HL-60 (cell line): ENCODE results near the gene FGF22.

Source experiments
- DNase-seq, 2 experiments: peaks; one replicate each; pipeline ENCODE4 v3.0.0-alpha.2; 2010 to 2020; ENCODE audit warnings: low read depth in 1 of 2, low spot score in 1 of 2
- H3K27ac ChIP-seq: fragments of 250-450 bp; sonication (Bioruptor Pico); replicated peaks from 2 replicates; pipeline ENCODE4 v1.5.1; 2020; ENCODE audit warnings: mild to moderate bottlenecking, moderate library complexity
- H3K27me3 ChIP-seq: fragments of 250-450 bp; sonication (Bioruptor Pico); 2 replicates; pipeline ENCODE4 v1.5.1; 2021; ENCODE audit warnings: mild to moderate bottlenecking, moderate library complexity; ENCODE audit not compliant: insufficient read depth, poor library complexity, severe bottlenecking
- H3K4me3 ChIP-seq: replicated peaks from 2 replicates; pipeline ENCODE4 v1.5.1; 2011; ENCODE audit warnings: mild to moderate bottlenecking, control low read depth, low read length; ENCODE audit not compliant: insufficient read depth
- GABPA ChIP-seq: IDR thresholded peaks from 2 replicates; pipeline ENCODE4 v1.6.1; 2012; ENCODE audit warnings: low read depth
- POLR2AphosphoS5 ChIP-seq: IDR thresholded peaks from 2 replicates; pipeline ENCODE4 v1.6.1; 2012; ENCODE audit warnings: low read depth
- SPI1 ChIP-seq: IDR thresholded peaks from 2 replicates; pipeline ENCODE4 v1.6.1; 2012; ENCODE audit warnings: low read depth, mild to moderate bottlenecking, borderline replicate concordance
- TF ChIP-seq, protein P1 (sequence below): IDR thresholded peaks from one replicate; pipeline ENCODE4 v1.5.1; 2011; ENCODE audit warnings: low read length, control low read depth, inconsistent platforms; ENCODE audit not compliant: insufficient read depth
- TF ChIP-seq, protein P2 (sequence below): IDR thresholded peaks from 2 replicates; pipeline ENCODE4 v1.6.1; 2012; ENCODE audit warnings: low read depth; ENCODE audit not compliant: insufficient replicate concordance

FGF22 gene

DNA sequence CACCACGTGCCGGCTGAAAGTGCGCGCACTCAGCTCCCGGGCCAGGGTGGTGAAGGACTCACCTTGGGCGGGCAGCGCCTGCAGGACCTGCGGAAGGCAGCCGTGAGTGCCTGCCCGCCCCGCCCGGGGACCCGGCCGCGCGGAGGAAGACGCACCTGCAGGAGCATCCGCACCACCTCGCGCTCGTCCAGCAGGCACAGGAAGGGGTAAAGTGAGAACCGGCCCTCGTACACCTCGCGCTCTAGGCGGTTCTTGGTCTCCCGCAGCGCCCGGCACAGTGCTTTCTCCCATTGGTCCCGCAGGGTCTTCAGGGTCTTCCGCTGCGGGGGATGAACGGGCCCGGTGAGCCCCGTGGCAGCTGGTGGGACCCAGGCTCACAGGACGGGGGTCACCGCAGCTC lies 17.0 kb upstream of the FGF22 start:
- Histone ChIP-seq H3K27ac (no peak overlapping the region), H3K4me3 (no peak overlapping the region), H3K27me3 (no peaks in the 10 kb centered on the region)
- no peak for DNase-seq
- TF ChIP-seq GABPA = no peak
- no peak for TF ChIP-seq POLR2AphosphoS5
- no peak for TF ChIP-seq SPI1
- TF ChIP-seq, protein P1, sequence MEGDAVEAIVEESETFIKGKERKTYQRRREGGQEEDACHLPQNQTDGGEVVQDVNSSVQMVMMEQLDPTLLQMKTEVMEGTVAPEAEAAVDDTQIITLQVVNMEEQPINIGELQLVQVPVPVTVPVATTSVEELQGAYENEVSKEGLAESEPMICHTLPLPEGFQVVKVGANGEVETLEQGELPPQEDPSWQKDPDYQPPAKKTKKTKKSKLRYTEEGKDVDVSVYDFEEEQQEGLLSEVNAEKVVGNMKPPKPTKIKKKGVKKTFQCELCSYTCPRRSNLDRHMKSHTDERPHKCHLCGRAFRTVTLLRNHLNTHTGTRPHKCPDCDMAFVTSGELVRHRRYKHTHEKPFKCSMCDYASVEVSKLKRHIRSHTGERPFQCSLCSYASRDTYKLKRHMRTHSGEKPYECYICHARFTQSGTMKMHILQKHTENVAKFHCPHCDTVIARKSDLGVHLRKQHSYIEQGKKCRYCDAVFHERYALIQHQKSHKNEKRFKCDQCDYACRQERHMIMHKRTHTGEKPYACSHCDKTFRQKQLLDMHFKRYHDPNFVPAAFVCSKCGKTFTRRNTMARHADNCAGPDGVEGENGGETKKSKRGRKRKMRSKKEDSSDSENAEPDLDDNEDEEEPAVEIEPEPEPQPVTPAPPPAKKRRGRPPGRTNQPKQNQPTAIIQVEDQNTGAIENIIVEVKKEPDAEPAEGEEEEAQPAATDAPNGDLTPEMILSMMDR = no peak
- TF ChIP-seq, protein P2, sequence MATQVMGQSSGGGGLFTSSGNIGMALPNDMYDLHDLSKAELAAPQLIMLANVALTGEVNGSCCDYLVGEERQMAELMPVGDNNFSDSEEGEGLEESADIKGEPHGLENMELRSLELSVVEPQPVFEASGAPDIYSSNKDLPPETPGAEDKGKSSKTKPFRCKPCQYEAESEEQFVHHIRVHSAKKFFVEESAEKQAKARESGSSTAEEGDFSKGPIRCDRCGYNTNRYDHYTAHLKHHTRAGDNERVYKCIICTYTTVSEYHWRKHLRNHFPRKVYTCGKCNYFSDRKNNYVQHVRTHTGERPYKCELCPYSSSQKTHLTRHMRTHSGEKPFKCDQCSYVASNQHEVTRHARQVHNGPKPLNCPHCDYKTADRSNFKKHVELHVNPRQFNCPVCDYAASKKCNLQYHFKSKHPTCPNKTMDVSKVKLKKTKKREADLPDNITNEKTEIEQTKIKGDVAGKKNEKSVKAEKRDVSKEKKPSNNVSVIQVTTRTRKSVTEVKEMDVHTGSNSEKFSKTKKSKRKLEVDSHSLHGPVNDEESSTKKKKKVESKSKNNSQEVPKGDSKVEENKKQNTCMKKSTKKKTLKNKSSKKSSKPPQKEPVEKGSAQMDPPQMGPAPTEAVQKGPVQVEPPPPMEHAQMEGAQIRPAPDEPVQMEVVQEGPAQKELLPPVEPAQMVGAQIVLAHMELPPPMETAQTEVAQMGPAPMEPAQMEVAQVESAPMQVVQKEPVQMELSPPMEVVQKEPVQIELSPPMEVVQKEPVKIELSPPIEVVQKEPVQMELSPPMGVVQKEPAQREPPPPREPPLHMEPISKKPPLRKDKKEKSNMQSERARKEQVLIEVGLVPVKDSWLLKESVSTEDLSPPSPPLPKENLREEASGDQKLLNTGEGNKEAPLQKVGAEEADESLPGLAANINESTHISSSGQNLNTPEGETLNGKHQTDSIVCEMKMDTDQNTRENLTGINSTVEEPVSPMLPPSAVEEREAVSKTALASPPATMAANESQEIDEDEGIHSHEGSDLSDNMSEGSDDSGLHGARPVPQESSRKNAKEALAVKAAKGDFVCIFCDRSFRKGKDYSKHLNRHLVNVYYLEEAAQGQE = no peak

DNA sequence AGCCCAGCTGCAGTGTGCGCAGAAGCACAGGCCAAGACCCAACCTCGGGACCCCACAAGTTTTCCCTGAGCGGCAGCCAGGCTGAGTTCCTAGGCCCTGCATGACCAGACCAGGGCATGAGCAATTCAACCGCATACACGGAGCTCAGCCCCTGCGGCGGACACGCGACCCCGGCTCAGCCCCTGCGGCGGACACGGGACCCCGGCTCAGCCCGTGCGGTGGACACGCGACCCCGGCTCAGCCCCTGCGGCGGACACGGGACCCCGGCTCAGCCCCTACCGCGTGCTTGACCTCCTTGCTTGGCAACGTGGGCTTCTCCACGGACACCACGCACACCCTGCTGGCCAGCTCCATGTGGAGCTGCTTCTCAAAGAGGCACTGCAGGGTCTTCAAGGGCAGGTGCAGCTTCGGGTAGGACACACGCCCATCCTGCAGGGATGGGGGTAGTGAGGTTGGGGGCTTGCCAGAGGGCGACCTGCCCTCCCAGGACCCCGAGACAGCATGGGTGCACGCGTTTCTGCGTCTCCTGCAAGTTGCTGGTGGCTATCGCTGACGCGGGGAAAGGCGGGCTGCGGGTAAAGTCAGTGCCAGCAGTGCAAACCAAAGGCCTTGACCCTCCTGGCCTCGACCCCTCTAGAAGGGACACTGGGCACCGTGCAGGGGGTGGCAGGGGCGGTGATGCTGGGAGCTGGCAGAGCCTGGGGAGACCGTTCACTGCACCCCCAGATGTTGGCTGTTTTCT lies 16.3 kb upstream of the FGF22 start:
- Histone ChIP-seq H3K4me3 (no peak overlapping the region), H3K27me3 (no peaks in the 10 kb centered on the region), H3K27ac (no peak overlapping the region)
- DNase-seq = no peak
- TF ChIP-seq, protein P1 = no peak
- TF ChIP-seq GABPA (no peak), POLR2AphosphoS5 (no peak), SPI1 (no peak)
- TF ChIP-seq, protein P2 = no peak

DNA sequence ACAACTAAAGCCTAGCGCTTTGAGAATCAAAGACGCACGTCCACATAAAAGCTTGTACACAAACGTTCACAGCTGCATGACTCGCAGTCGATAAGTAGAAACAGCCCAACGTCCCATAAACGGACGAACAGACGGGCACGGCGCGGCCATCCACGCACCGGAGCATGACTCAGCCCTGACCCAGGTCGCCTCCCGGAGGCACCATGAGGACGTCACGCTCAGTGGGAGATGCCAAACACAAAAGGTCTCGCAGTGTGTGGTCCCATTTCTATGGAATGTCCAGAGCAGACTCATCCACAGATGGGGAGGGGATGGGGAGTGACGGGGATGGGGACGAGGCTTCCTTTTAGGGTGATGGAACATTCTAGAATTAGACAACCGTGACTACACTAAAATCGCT lies 15.7 kb upstream of the FGF22 start:
- TF ChIP-seq, protein P2 = no peak
- no peak overlapping the region for H3K4me3 ChIP-seq
- no peak for DNase-seq
- no peak overlapping the region for H3K27ac ChIP-seq
- H3K27me3 ChIP-seq = no peaks in the 10 kb centered on the region
